ENCODE data around the gene KATNBL1. TPM values are rescaled to one million over a fixed set of nuclear protein-coding genes. Genes with fewer than 3 reads are reported as not detected.

The KATNBL1 gene
- total RNA-seq, 1 experiment from 2014 or later, result 25.9 TPM

DNA sequence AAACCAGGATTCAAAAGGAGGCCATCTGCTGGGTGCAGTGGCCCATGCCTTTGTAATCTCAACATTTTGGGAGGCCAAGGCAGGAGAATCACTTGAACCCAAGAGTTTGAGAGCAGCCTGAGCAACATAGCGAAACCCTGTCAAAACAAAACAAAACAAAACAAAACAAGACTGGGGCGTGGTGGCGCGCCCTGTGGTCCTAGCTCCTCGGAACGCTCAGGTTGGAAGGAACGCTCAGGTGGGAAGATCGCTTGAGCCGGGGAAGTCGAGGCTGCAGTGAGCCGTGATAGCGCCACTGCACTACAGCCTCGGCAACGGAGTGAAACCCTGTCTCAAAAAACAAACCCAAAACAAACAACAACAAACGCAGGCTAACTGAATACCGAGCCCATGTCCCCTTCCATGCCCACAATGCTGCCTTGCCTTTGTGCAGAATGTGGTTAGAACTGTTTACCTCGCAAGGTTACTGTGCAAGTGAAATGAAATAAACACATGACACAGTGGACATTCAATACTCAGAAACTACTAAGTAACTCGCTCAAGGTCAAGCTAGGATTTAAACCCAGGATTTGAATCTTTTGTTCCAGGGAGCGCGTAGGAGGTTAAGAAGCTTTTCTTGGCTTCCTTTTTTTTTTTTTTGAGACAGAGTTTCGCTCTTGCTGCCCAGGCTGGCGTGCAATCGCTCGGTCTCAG lies 14.2 kb upstream of the KATNBL1 start:
- Histone ChIP-seq H3K4me3 (ENCODE audit: low read depth, low read length) (peak overlapping the region; percentile 81), H3K9me3 (no peaks in the 10 kb centered on the region), H3K36me3 (ENCODE audit: control insufficient read depth, insufficient read depth, low read length) (no peaks in the 10 kb centered on the region), H3K4me1 (no peaks in the 10 kb centered on the region), H3K27me3 (replicated peaks; ENCODE audit: control insufficient read depth, insufficient read depth, low read length) (no peaks in the 10 kb centered on the region)
- DNase-seq, result no peak
- Mint-ChIP-seq H3K36me3 (ENCODE audit: insufficient read depth, unreplicated experiment) (peaks cover 27% of the 10 kb centered on the region), H3K9me3 (ENCODE audit: unreplicated experiment) (no peaks in the 10 kb centered on the region), H3K27me3 (ENCODE audit: insufficient read depth, unreplicated experiment) (no peaks in the 10 kb centered on the region), H3K4me1 (ENCODE audit: low read depth, unreplicated experiment) (no peaks in the 10 kb centered on the region), H3K27ac (ENCODE audit: unreplicated experiment) (peak overlapping the region; percentile 96), H3K4me3 (ENCODE audit: unreplicated experiment) (peak overlapping the region; percentile 97)
- ChIA-PET POLR2A (no interaction called here), CTCF (no interaction called here)
- intact Hi-C loops (cut with micrococcal nuclease; ENCODE audit: unreplicated experiment), result loop anchor here (1.0 kb wide), 1 partner anchor 123 kb away; the partner anchor contains the start of gene EMC7
- TF ChIP-seq, protein P1, sequence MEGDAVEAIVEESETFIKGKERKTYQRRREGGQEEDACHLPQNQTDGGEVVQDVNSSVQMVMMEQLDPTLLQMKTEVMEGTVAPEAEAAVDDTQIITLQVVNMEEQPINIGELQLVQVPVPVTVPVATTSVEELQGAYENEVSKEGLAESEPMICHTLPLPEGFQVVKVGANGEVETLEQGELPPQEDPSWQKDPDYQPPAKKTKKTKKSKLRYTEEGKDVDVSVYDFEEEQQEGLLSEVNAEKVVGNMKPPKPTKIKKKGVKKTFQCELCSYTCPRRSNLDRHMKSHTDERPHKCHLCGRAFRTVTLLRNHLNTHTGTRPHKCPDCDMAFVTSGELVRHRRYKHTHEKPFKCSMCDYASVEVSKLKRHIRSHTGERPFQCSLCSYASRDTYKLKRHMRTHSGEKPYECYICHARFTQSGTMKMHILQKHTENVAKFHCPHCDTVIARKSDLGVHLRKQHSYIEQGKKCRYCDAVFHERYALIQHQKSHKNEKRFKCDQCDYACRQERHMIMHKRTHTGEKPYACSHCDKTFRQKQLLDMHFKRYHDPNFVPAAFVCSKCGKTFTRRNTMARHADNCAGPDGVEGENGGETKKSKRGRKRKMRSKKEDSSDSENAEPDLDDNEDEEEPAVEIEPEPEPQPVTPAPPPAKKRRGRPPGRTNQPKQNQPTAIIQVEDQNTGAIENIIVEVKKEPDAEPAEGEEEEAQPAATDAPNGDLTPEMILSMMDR (IDR thresholded peaks at IDR 0.05; ENCODE audit: insufficient read depth in 1 of 2, low read depth in 1 of 2, low read length in 1 of 2, severe bottlenecking in 1 of 2, unreplicated experiment in 1 of 2), result no peak
- BruUV-seq (replicated peaks), result TSS peak; percentile 80

DNA sequence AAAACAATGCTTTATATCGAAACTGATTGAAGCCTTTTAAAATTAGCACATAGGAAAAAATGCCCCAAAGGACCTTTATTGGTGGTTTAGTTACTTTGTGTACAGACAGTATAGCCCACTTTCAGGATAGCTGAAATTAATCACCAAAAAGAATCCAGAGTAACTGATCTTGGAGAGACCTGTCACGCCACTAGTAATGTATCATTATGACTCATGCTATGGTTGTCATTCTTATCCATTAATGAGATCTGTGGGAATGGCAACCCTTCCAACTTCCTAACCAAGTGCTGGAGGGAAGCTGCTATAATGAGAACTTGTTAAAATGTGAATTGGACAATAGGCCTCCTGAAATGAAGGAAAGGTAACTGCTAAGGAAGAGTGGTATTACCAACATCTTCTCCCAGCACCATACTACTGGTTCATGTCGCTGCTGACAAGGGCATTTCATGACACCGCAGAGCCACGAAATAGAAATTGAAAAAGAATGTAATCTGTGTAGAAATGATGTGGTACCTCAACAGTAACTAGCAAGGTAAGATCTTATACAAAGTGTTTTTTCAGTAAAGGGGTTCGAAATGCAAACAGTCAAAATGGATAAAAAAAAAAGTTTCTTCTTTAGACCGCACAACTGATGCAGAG lies 7.8 kb upstream of the KATNBL1 start:
- no peaks in the 10 kb centered on the region for H3K9me3 Mint-ChIP-seq (ENCODE audit: unreplicated experiment)
- TF ChIP-seq, protein P1 (IDR thresholded peaks at IDR 0.05; ENCODE audit: insufficient read depth in 1 of 2, low read depth in 1 of 2, low read length in 1 of 2, severe bottlenecking in 1 of 2, unreplicated experiment in 1 of 2), result no peak
- no peak for DNase-seq
- no peaks in the 10 kb centered on the region for H3K4me1 ChIP-seq
- no peaks in the 10 kb centered on the region for H3K36me3 ChIP-seq (ENCODE audit: control insufficient read depth, insufficient read depth, low read length)
- H3K27ac Mint-ChIP-seq (ENCODE audit: unreplicated experiment), result no peak overlapping the region
- H3K4me3 Mint-ChIP-seq (ENCODE audit: unreplicated experiment), result no peak overlapping the region
- ChIA-PET POLR2A (no interaction called here), CTCF (no interaction called here)
- H3K4me3 ChIP-seq (ENCODE audit: low read depth, low read length), result no peak overlapping the region
- H3K27me3 Mint-ChIP-seq (ENCODE audit: insufficient read depth, unreplicated experiment), result no peaks in the 10 kb centered on the region
- no peaks in the 10 kb centered on the region for H3K27me3 ChIP-seq (replicated peaks; ENCODE audit: control insufficient read depth, insufficient read depth, low read length)
- no TSS peak for BruUV-seq (replicated peaks)
- H3K9me3 ChIP-seq, result no peaks in the 10 kb centered on the region
- intact Hi-C loops (cut with micrococcal nuclease; ENCODE audit: unreplicated experiment), result no loop called here
- H3K4me1 Mint-ChIP-seq (ENCODE audit: low read depth, unreplicated experiment), result no peaks in the 10 kb centered on the region
- H3K36me3 Mint-ChIP-seq (ENCODE audit: insufficient read depth, unreplicated experiment), result no peaks in the 10 kb centered on the region

DNA sequence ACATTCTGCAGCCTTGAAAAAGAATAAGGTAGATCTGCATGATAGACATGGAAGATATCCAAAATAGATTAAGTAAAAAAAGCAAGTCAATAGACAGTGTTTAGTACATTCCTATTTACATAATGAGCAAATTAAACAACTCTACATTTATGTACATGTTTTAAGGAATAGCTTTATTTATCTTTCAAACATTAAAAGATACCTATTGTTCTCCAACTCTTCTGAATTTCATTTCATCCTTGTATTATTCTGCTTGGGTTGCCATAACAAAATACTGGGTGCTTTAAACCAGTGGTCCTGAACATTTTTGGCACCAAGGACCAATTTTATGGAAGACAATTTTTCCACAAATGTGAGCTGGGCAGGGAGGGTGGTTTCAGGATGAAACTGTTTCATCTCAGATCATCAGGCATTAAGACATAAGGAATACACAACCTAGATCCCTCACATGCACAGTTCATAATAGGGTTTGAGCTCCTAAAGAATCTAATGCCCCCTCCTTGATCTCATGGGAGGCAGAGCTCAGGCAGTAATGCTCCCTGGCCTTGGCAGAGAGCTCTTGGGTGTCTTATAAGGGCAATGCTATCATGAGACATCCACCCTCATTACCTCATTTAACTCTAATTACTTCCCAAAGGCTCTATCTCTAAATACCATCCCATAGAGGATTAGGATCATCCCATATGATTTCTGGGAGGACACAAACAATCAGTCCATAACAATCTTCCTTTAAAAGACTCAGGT lies 6.8 kb upstream of the KATNBL1 start:
- H3K4me3 ChIP-seq (ENCODE audit: low read depth, low read length), result no peak overlapping the region
- Mint-ChIP-seq H3K27ac (ENCODE audit: unreplicated experiment) (no peak overlapping the region), H3K4me3 (ENCODE audit: unreplicated experiment) (no peak overlapping the region), H3K4me1 (ENCODE audit: low read depth, unreplicated experiment) (no peaks in the 10 kb centered on the region), H3K9me3 (ENCODE audit: unreplicated experiment) (no peaks in the 10 kb centered on the region), H3K36me3 (ENCODE audit: insufficient read depth, unreplicated experiment) (no peaks in the 10 kb centered on the region), H3K27me3 (ENCODE audit: insufficient read depth, unreplicated experiment) (no peaks in the 10 kb centered on the region)
- intact Hi-C loops (cut with micrococcal nuclease; ENCODE audit: unreplicated experiment), result no loop called here
- H3K4me1 ChIP-seq, result no peaks in the 10 kb centered on the region
- H3K36me3 ChIP-seq (ENCODE audit: control insufficient read depth, insufficient read depth, low read length), result no peaks in the 10 kb centered on the region
- TF ChIP-seq, protein P1 (IDR thresholded peaks at IDR 0.05; ENCODE audit: insufficient read depth in 1 of 2, low read depth in 1 of 2, low read length in 1 of 2, severe bottlenecking in 1 of 2, unreplicated experiment in 1 of 2), result no peak
- BruUV-seq (replicated peaks), result no TSS peak
- POLR2A ChIA-PET, result no interaction called here
- H3K27me3 ChIP-seq (replicated peaks; ENCODE audit: control insufficient read depth, insufficient read depth, low read length), result no peaks in the 10 kb centered on the region
- CTCF ChIA-PET, result interaction anchor here (1.0 kb wide), 1 partner anchor 107 kb away, joined by 4 read pairs; no protein-coding TSS in a partner anchor
- no peak for DNase-seq
- H3K9me3 ChIP-seq, result no peaks in the 10 kb centered on the region

Measured in Caco-2 (cell line).